Hepatocyte (in vitro differentiated cells): ENCODE results near the gene NPIPB8. TPM values are rescaled to one million over a fixed set of nuclear protein-coding genes. Genes with fewer than 3 reads are reported as not detected.
"Not testable (repeated sequence)": the region's sequence is repeated elsewhere in the genome, so short reads cannot be mapped to it uniquely, and the experiment has no call there.

Source experiments
- DNase-seq: peaks from one replicate; pipeline ENCODE4 v3.0.0-alpha.2; 2016; ENCODE audit warnings: low spot score
- H2AFZ ChIP-seq: fragments of 200-600 bp; sonication (generic); 2 replicates; pipeline ENCODE4 v1.6.0; 2016; ENCODE audit warnings: antibody characterized with exemption, mild to moderate bottlenecking
- H3K27ac ChIP-seq: fragments of 200-600 bp; sonication (generic); 2 replicates; pipeline ENCODE4 v1.5.1; 2016; ENCODE audit warnings: mild to moderate bottlenecking
- H3K27me3 ChIP-seq: fragments of 200-600 bp; sonication (generic); 2 replicates; pipeline ENCODE4 v1.6.1; 2016
- H3K36me3 ChIP-seq: fragments of 200-600 bp; sonication (generic); replicated peaks from 2 replicates; pipeline ENCODE4 v1.5.1; 2016; ENCODE audit warnings: low read depth; ENCODE audit not compliant: insufficient read depth
- H3K4me1 ChIP-seq: fragments of 200-600 bp; sonication (generic); 2 replicates; pipeline ENCODE4 v1.5.1; 2016; ENCODE audit warnings: mild to moderate bottlenecking, moderate library complexity; ENCODE audit not compliant: insufficient read depth
- H3K4me2 ChIP-seq: fragments of 200-600 bp; sonication (generic); 2 replicates; pipeline ENCODE4 v1.6.0; 2016
- H3K4me3 ChIP-seq: fragments of 200-600 bp; sonication (generic); 2 replicates; pipeline ENCODE4 v1.5.1; 2016; ENCODE audit warnings: mild to moderate bottlenecking
- H3K79me2 ChIP-seq: fragments of 200-600 bp; sonication (generic); 2 replicates; pipeline ENCODE4 v1.6.0; 2017; ENCODE audit warnings: mild to moderate bottlenecking
- H3K9me2 ChIP-seq: fragments of 200-600 bp; sonication (generic); replicated peaks from 2 replicates; pipeline ENCODE4 v1.6.0; 2017; ENCODE audit warnings: mild to moderate bottlenecking; ENCODE audit not compliant: insufficient read depth
- H3K9me3 ChIP-seq: fragments of 200-600 bp; sonication (generic); 2 replicates; pipeline ENCODE4 v1.5.1; 2016; ENCODE audit warnings: low read depth, mild to moderate bottlenecking
- H4K20me1 ChIP-seq: fragments of 200-600 bp; sonication (generic); 2 replicates; pipeline ENCODE4 v1.6.0; 2016; ENCODE audit warnings: mild to moderate bottlenecking; ENCODE audit not compliant: insufficient read depth, poor library complexity, severe bottlenecking
- WGBS: methylation state at CpG from one replicate; pipeline ENCODE4 v1.1.6; 2016; ENCODE audit warnings: low lambda C conversion rate; ENCODE audit errors: missing lambda C conversion rate; 5-methylcytosine and 5-hydroxymethylcytosine counted together
- polyA plus RNA-seq: library from polyadenylated mRNA; unstranded; fragments of >200 nt; fragmentation: Nextera tagmentation; extraction: Ambion mirVana; gene quantifications from 2 replicates; pipeline ENCODE4 v1.2.1, GENCODE V29; 2016
- total RNA-seq: library from RNA; depleted of rRNA; stranded (reverse); fragments of >200 nt; gene quantifications from 2 replicates; pipeline ENCODE4 v1.2.3, GENCODE V29; 2014

Gene NPIPB8
- total and polyA plus RNA-seq, 2 experiments from 2014 or later = 0.47 TPM; not detected in 1

GRCh38 chr16:28700349-28700748, 62.5 kb downstream of the NPIPB8 start:
- H3K27ac ChIP-seq, H3K9me3 ChIP-seq, H3K27me3 ChIP-seq, H3K9me2 ChIP-seq, H3K79me2 ChIP-seq, H4K20me1 ChIP-seq, H3K4me2 ChIP-seq, DNase-seq, H3K4me1 ChIP-seq, H2AFZ ChIP-seq, H3K36me3 ChIP-seq, H3K4me3 ChIP-seq: not testable (repeated sequence)
- 100% methylated on average over 1 of the region's 19 CpGs for WGBS

GRCh38 chr16:28701384-28701783, 63.5 kb downstream of the NPIPB8 start:
- not testable (repeated sequence) for H4K20me1 ChIP-seq, H3K79me2 ChIP-seq, H3K4me2 ChIP-seq, H2AFZ ChIP-seq, H3K4me1 ChIP-seq, H3K36me3 ChIP-seq, H3K9me3 ChIP-seq, H3K27ac ChIP-seq, H3K4me3 ChIP-seq, H3K9me2 ChIP-seq, H3K27me3 ChIP-seq, DNase-seq
- WGBS = no CpG with 5 or more reads among the region's 8 CpGs

DNA sequence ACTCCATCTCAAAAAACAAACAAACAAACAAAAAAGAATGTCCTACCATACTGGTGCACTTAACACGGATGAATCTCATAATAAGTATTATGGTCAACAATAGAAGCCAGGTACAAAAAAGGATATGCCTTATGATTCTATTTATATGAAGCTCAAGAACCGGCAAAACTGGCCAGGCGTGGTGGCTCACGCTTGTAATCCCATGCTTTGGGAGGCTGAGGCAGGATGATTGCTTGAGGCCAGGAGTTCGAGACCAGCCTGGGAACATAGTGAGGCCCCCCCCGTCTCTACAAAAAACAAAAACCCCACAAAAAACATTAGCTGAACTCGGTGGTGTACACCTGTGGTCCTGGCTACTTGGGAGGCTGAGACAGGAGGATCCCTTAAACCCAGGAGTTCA, 66.4 kb downstream of the NPIPB8 start:
- not testable (repeated sequence) for H2AFZ ChIP-seq, H3K9me3 ChIP-seq, H3K4me3 ChIP-seq, H3K4me2 ChIP-seq, H3K9me2 ChIP-seq, H3K27ac ChIP-seq, H3K79me2 ChIP-seq, H3K27me3 ChIP-seq, H3K36me3 ChIP-seq, H4K20me1 ChIP-seq, H3K4me1 ChIP-seq, DNase-seq
- no CpG with 5 or more reads among the region's 7 CpGs for WGBS

Other genes starting within 250 kb of the NPIPB8 start
- 64.6 and 108 TPM in 2 replicates for gene EIF3CL, start 234.2 kb upstream of the NPIPB8 start, total RNA-seq
- gene EIF3CL, start 234.2 kb upstream of the NPIPB8 start, polyA plus RNA-seq = 2.3 TPM in 1 of 2 replicates, not detected in the other
- gene NPIPB7, start 165.7 kb upstream of the NPIPB8 start, total RNA-seq = not detected in 2 replicates
- not detected in 2 replicates for gene NPIPB7, start 165.7 kb upstream of the NPIPB8 start, polyA plus RNA-seq
- 43.4 and 62.1 TPM in 2 replicates for gene CLN3, start 146.0 kb upstream of the NPIPB8 start, total RNA-seq
- 94.1 and 102 TPM in 2 replicates for gene CLN3, start 146.0 kb upstream of the NPIPB8 start, polyA plus RNA-seq
- gene APOBR, start 143.4 kb upstream of the NPIPB8 start, total RNA-seq = 0.04 and 0.13 TPM in 2 replicates
- gene APOBR, start 143.4 kb upstream of the NPIPB8 start, polyA plus RNA-seq = 0.22 and 0.26 TPM in 2 replicates
- gene IL27, start 131.2 kb upstream of the NPIPB8 start, total RNA-seq = not detected in 2 replicates
- gene IL27, start 131.2 kb upstream of the NPIPB8 start, polyA plus RNA-seq = not detected in 2 replicates
- gene NUPR1, start 99.1 kb upstream of the NPIPB8 start, total RNA-seq = 18.0 and 18.3 TPM in 2 replicates
- 118 and 130 TPM in 2 replicates for gene NUPR1, start 99.1 kb upstream of the NPIPB8 start, polyA plus RNA-seq
- 12.7 and 12.8 TPM in 2 replicates for gene SGF29, start 84.1 kb upstream of the NPIPB8 start, total RNA-seq
- gene SGF29, start 84.1 kb upstream of the NPIPB8 start, polyA plus RNA-seq = 14.1 and 17.1 TPM in 2 replicates
- 0.60 and 1.8 TPM in 2 replicates for gene SULT1A2, start 41.0 kb upstream of the NPIPB8 start, total RNA-seq
- 3.6 and 4.5 TPM in 2 replicates for gene SULT1A2, start 41.0 kb upstream of the NPIPB8 start, polyA plus RNA-seq
- 15.0 and 15.5 TPM in 2 replicates for gene SULT1A1, start 28.0 kb upstream of the NPIPB8 start, total RNA-seq
- gene SULT1A1, start 28.0 kb upstream of the NPIPB8 start, polyA plus RNA-seq = 18.8 and 19.5 TPM in 2 replicates
- 130 and 170 TPM in 2 replicates for gene EIF3C, start 73.4 kb downstream of the NPIPB8 start, total RNA-seq
- gene EIF3C, start 73.4 kb downstream of the NPIPB8 start, polyA plus RNA-seq = 439 and 441 TPM in 2 replicates
- 3.0 and 3.2 TPM in 2 replicates for gene NPIPB9, start 113.7 kb downstream of the NPIPB8 start, total RNA-seq
- gene NPIPB9, start 113.7 kb downstream of the NPIPB8 start, polyA plus RNA-seq = 1.0 and 1.5 TPM in 2 replicates
- 29.3 and 50.4 TPM in 2 replicates for gene ATXN2L, start 184.9 kb downstream of the NPIPB8 start, total RNA-seq
- gene ATXN2L, start 184.9 kb downstream of the NPIPB8 start, polyA plus RNA-seq = 124 and 128 TPM in 2 replicates
- gene TUFM, start 208.3 kb downstream of the NPIPB8 start, total RNA-seq = 106 and 107 TPM in 2 replicates
- 214 and 244 TPM in 2 replicates for gene TUFM, start 208.3 kb downstream of the NPIPB8 start, polyA plus RNA-seq
- gene SH2B1, start 225.8 kb downstream of the NPIPB8 start, total RNA-seq = 15.1 and 22.6 TPM in 2 replicates
- gene SH2B1, start 225.8 kb downstream of the NPIPB8 start, polyA plus RNA-seq = 25.9 and 29.2 TPM in 2 replicates
- 0.13 and 0.72 TPM in 2 replicates for gene ATP2A1, start 240.4 kb downstream of the NPIPB8 start, total RNA-seq
- 0.49 and 2.3 TPM in 2 replicates for gene ATP2A1, start 240.4 kb downstream of the NPIPB8 start, polyA plus RNA-seq